ENCODE data around the gene CNTNAP5. TPM values are rescaled to one million over a fixed set of nuclear protein-coding genes. Genes with fewer than 3 reads are reported as not detected.

CNTNAP5 gene
- total RNA-seq, 4 donors from 2014 or later, result not detected

GRCh38 chr2:124026503-124026902 is 1.4 kb downstream of the CNTNAP5 start:
- Histone ChIP-seq H3K9me3 (no peaks in the 10 kb centered on the region), H3K4me1 (no peaks in the 10 kb centered on the region), H3K36me3 (no peaks in the 10 kb centered on the region), H3K27ac (no peak overlapping the region), H3K4me3 (no peak overlapping the region), H3K27me3 (peaks cover 32 to 41% (median 38%) of the 10 kb centered on the region in 3 donors)
- DNase-seq, result no peak
- ATAC-seq, result no peak
- intact Hi-C loops (cut with DNase I; ENCODE audit: low total_unique reads), result no loop called here
- in situ Hi-C loops (cut with MboI; ENCODE audit: low sequenced_read_pairs in 4 of 4), result no loop called here
- TF ChIP-seq POLR2A (IDR thresholded peaks at IDR 0.05), result no peak
- no peak for TF ChIP-seq CTCF (IDR thresholded peaks at IDR 0.05 in 4 of 5, conservative IDR thresholded peaks at IDR 0.05 in 1 of 5)

GRCh38 chr2:124027182-124027581 is 2.1 kb downstream of the CNTNAP5 start:
- Histone ChIP-seq H3K4me1 (no peaks in the 10 kb centered on the region), H3K36me3 (no peaks in the 10 kb centered on the region), H3K27ac (no peak overlapping the region), H3K9me3 (no peaks in the 10 kb centered on the region), H3K27me3 (peaks cover 32 to 41% (median 38%) of the 10 kb centered on the region in 3 donors), H3K4me3 (no peak overlapping the region)
- TF ChIP-seq POLR2A (IDR thresholded peaks at IDR 0.05) (no peak), CTCF (IDR thresholded peaks at IDR 0.05 in 4 of 5, conservative IDR thresholded peaks at IDR 0.05 in 1 of 5) (peak in 1 of 5 experiments; percentile 19)
- DNase-seq (no peak), ATAC-seq (no peak)
- in situ Hi-C loops (cut with MboI; ENCODE audit: low sequenced_read_pairs in 4 of 4), result no loop called here
- intact Hi-C loops (cut with DNase I; ENCODE audit: low total_unique reads), result no loop called here

DNA sequence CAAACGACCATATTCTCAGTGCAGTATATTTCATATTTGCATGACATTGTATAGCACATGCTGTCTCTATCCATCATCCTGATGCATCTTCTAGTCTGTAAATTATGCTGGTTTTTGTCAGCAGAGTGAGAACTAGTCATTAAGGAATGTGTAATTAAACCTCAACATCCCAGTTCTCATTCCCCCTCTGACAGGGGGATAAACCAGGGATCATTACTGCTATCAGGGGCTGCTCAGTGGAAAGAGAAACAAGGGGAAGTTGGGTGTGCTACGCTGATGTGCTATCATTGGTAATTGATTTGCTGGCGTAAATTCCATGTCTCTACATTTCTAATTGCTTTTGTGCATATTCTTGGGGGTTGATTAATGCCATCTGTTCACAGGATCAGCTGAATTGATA is 7.7 kb downstream of the CNTNAP5 start:
- ATAC-seq (no peak), DNase-seq (no peak)
- Histone ChIP-seq H3K27ac (no peak overlapping the region), H3K27me3 (no peaks in the 10 kb centered on the region), H3K4me3 (no peak overlapping the region), H3K9me3 (no peaks in the 10 kb centered on the region), H3K4me1 (no peaks in the 10 kb centered on the region), H3K36me3 (no peaks in the 10 kb centered on the region)
- intact Hi-C loops (cut with DNase I; ENCODE audit: low total_unique reads) (no loop called here), in situ Hi-C loops (cut with MboI; ENCODE audit: low sequenced_read_pairs in 4 of 4) (no loop called here)
- TF ChIP-seq POLR2A (IDR thresholded peaks at IDR 0.05), result no peak
- TF ChIP-seq CTCF (IDR thresholded peaks at IDR 0.05 in 4 of 5, conservative IDR thresholded peaks at IDR 0.05 in 1 of 5), result no peak

DNA sequence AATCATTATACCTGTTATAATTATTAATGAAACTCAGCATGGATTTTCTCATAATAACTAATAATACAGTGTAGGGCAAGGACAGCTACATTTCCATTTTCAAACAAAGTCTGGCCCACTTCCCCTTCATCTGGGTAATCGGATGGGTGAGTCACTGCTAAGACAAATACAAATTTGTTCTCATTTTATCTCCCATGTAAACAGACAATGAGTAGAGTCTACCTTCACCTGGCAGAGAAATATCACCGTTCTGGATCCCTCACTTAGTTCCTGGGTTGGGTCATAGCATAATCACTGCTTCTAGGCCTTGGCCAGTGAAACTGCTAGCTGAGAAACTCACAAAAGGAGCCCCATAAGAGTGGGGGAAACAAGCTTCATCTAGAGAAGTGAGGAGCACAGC is 9.2 kb downstream of the CNTNAP5 start:
- ATAC-seq (no peak), DNase-seq (no peak)
- Histone ChIP-seq H3K4me3 (no peak overlapping the region), H3K27ac (no peak overlapping the region), H3K36me3 (no peaks in the 10 kb centered on the region), H3K27me3 (no peaks in the 10 kb centered on the region), H3K9me3 (no peaks in the 10 kb centered on the region), H3K4me1 (no peaks in the 10 kb centered on the region)
- TF ChIP-seq CTCF (IDR thresholded peaks at IDR 0.05 in 4 of 5, conservative IDR thresholded peaks at IDR 0.05 in 1 of 5), result no peak
- no peak for TF ChIP-seq POLR2A (IDR thresholded peaks at IDR 0.05)
- in situ Hi-C loops (cut with MboI; ENCODE audit: low sequenced_read_pairs in 4 of 4), result no loop called here
- intact Hi-C loops (cut with DNase I; ENCODE audit: low total_unique reads), result no loop called here

GRCh38 chr2:124035001-124035400 is 9.9 kb downstream of the CNTNAP5 start:
- Histone ChIP-seq H3K27me3 (no peaks in the 10 kb centered on the region), H3K4me3 (no peak overlapping the region), H3K27ac (no peak overlapping the region), H3K36me3 (no peaks in the 10 kb centered on the region), H3K9me3 (no peaks in the 10 kb centered on the region), H3K4me1 (no peaks in the 10 kb centered on the region)
- no peak for DNase-seq
- ATAC-seq, result no peak
- intact Hi-C loops (cut with DNase I; ENCODE audit: low total_unique reads), result no loop called here
- no peak for TF ChIP-seq POLR2A (IDR thresholded peaks at IDR 0.05)
- no peak for TF ChIP-seq CTCF (IDR thresholded peaks at IDR 0.05 in 4 of 5, conservative IDR thresholded peaks at IDR 0.05 in 1 of 5)
- in situ Hi-C loops (cut with MboI; ENCODE audit: low sequenced_read_pairs in 4 of 4), result no loop called here

Measured in gastrocnemius medialis (tissue), 4 donors.